K562 (cell line): ENCODE data around the gene HELZ2. TPM values are rescaled to one million over a fixed set of nuclear protein-coding genes. Genes with fewer than 3 reads are reported as not detected.
A peak's percentile ranks its signal among the peaks of the same experiment; 100 is the strongest.

Source experiments
- ATAC-seq: fragments of 200-7000 bp; cut with Tn5 transposase; 3 replicates; pipeline ENCODE4 v1.9.1; 2020; ENCODE audit warnings: moderate library complexity
- BruUV-seq: library from RNA; stranded (reverse); fragments of 400-500 nt; replicated peaks from 2 replicates; lab custom pipeline; 2021; lab: Mats Ljungman, UMichigan
- CTCF ChIA-PET: fragments of 300-600 bp; formaldehyde crosslinking; extraction: SDS; loops from one replicate; lab custom pipeline; 2021; ENCODE audit warnings: low intra/inter-chr PET ratio; lab: Yijun Ruan, JAX
- POLR2A ChIA-PET: fragments of 300-600, 350-650 bp; sonication (Branson Sonifier 250); formaldehyde crosslinking; extraction: SDS; loops from one replicate; lab custom pipeline; 2021; ENCODE audit warnings: antibody characterized with exemption, inconsistent platforms; lab: Yijun Ruan, JAX
- DNase-seq, 4 experiments: peaks; one replicate each; pipeline versions ENCODE4 v3.0.0 to v3.0.0-alpha.2; 2011 to 2018; ENCODE audit warnings: low spot score in 3 of 4, mixed read lengths in 3 of 4; ENCODE audit errors: extremely low read depth in 1 of 4
- FAIRE-seq: peaks from 2 replicates; lab custom pipeline; 2011; peaks lifted over from hg19 to GRCh38; lab: Jason Lieb, UNC
- H2AFZ ChIP-seq: 2 replicates; pipeline ENCODE4 v1.6.0; 2011; ENCODE audit warnings: low read depth, low read length, control low read depth, inconsistent platforms
- H3K27ac ChIP-seq: fragments of 200-600 bp; 3 replicates; pipeline ENCODE4 v1.8.0; 2011; ENCODE audit warnings: low read depth, mild to moderate bottlenecking, control low read depth, inconsistent platforms, low read length, moderate library complexity, mixed read lengths; ENCODE audit errors: extremely low read depth
- H3K27me3 ChIP-seq, 2 experiments: fragments of 300-600 bp in 1 of 2; 2 replicates in 1 of 2; 3 replicates in 1 of 2; pipeline versions ENCODE4 v1.6.0 to v1.8.0; 2011; ENCODE audit warnings: inconsistent platforms in 2 of 2, low read length in 2 of 2, mild to moderate bottlenecking in 1 of 2, mixed read lengths in 1 of 2, moderate library complexity in 1 of 2; ENCODE audit not compliant: control insufficient read depth in 2 of 2, insufficient read depth in 2 of 2
- H3K36me3 ChIP-seq: fragments of 300-600 bp; 3 replicates; pipeline ENCODE4 v1.8.0; 2011; ENCODE audit warnings: mild to moderate bottlenecking, low read length, inconsistent platforms; ENCODE audit not compliant: control insufficient read depth, insufficient read depth
- H3K4me1 ChIP-seq, 2 experiments: fragments of 200-600 bp in 1 of 2; replicated peaks in 1 of 2; 2 replicates in 1 of 2; 3 replicates in 1 of 2; pipeline versions ENCODE4 v1.5.1 to v1.8.0; 2011; ENCODE audit warnings: inconsistent platforms in 2 of 2, low read length in 2 of 2, mild to moderate bottlenecking in 1 of 2, mixed read lengths in 1 of 2, moderate library complexity in 1 of 2; ENCODE audit not compliant: control insufficient read depth in 2 of 2, insufficient read depth in 2 of 2
- H3K4me2 ChIP-seq: 2 replicates; pipeline ENCODE4 v1.6.1; 2011; ENCODE audit warnings: low read length, control low read depth, inconsistent platforms, mixed read lengths; ENCODE audit not compliant: insufficient read depth
- H3K4me3 ChIP-seq: fragments of 200-600 bp; sonication (generic), shearing (Covaris generic); 2 replicates; pipeline ENCODE4 v1.5.1; 2016; ENCODE audit warnings: control low read depth, inconsistent platforms
- H3K79me2 ChIP-seq: fragments of 200-600 bp; 3 replicates; pipeline ENCODE4 v1.8.0; 2011; ENCODE audit warnings: low read length, inconsistent platforms; ENCODE audit not compliant: control insufficient read depth, insufficient read depth
- H3K9ac ChIP-seq, 2 experiments: 2 replicates each; pipeline versions ENCODE4 v1.6.0 to v1.6.1; 2011; ENCODE audit warnings: low read depth in 2 of 2, low read length in 2 of 2, control low read depth in 1 of 2, inconsistent platforms in 1 of 2, mild to moderate bottlenecking in 1 of 2, mixed read lengths in 1 of 2; ENCODE audit not compliant: insufficient read depth in 1 of 2
- H3K9me1 ChIP-seq: one replicate; pipeline ENCODE4 v1.6.0; 2011; ENCODE audit warnings: inconsistent platforms, mild to moderate bottlenecking, low read length, moderate library complexity; ENCODE audit not compliant: control insufficient read depth, insufficient read depth
- H3K9me3 ChIP-seq: replicated peaks from 2 replicates; pipeline ENCODE4 v1.5.1; 2011; ENCODE audit warnings: low read depth, low read length, inconsistent platforms; ENCODE audit not compliant: control insufficient read depth, insufficient read depth
- H4K20me1 ChIP-seq: replicated peaks from 2 replicates; pipeline ENCODE4 v1.6.1; 2011; ENCODE audit warnings: low read length, inconsistent platforms, mixed read lengths; ENCODE audit not compliant: control insufficient read depth, insufficient read depth
- ILF3 ChIP-seq: fragments of 450-650 bp; IDR thresholded peaks from 2 replicates; pipeline ENCODE4 v1.6.1; 2018; ENCODE audit warnings: antibody characterized with exemption, mild to moderate bottlenecking, moderate library complexity, borderline replicate concordance
- POLR2G ChIP-seq: fragments of 200-400 bp; formaldehyde crosslinking; IDR thresholded peaks from 2 replicates; pipeline ENCODE4 v1.6.1; 2017; ENCODE audit warnings: low read depth, mild to moderate bottlenecking, antibody characterized with exemption, low read length, moderate library complexity
- WGBS: fragments of 100-300 bp; shearing (Covaris generic); methylation state at CpG from one replicate; pipeline ENCODE4 v1.1.6; 2016; ENCODE audit warnings: low coverage, mixed read lengths; ENCODE audit not compliant: insufficient coverage; ENCODE audit errors: missing lambda C conversion rate; 5-methylcytosine and 5-hydroxymethylcytosine counted together
- in situ Hi-C: fragments of 300-500 bp; cut with MboI; formaldehyde crosslinking; loops from 4 replicates; pipeline ENCODE4 v1.15.0; 2018; ENCODE audit warnings: inconsistent platforms, mixed read lengths
- intact Hi-C: fragments of 100-400 bp; cut with micrococcal nuclease; formaldehyde crosslinking; loops from 2 replicates; pipeline ENCODE4 v1.14.2; 2022
- polyA plus RNA-seq, 8 experiments: library from polyadenylated mRNA; depleted of rRNA in 4 of 8; stranded (reverse) in 5 of 8; unstranded in 3 of 8; fragments of >200 nt; fragmentation: Nextera tagmentation in 2 of 8; fragmentation: Illumina TruSeq in 1 of 8; extraction: Ambion mirVana in 2 of 8; extraction: Trizol in 1 of 8; gene quantifications; 2 replicates each; pipeline versions ENCODE4 v1.2.1 to v1.2.3, GENCODE V29; 2011 to 2014; ENCODE audit warnings: inconsistent platforms in 1 of 8, missing spikeins in 1 of 8
- total RNA-seq, 7 experiments: library from RNA; depleted of rRNA in 6 of 7; stranded (reverse); fragments of >200 nt in 6 of 7; fragmentation: Illumina TruSeq in 2 of 7; extraction: Trizol in 2 of 7; gene quantifications; 2 replicates each; pipeline versions ENCODE4 v1.2.1 to v1.2.3, GENCODE V29; 2011 to 2021; ENCODE audit warnings: low replicate concordance in 1 of 7

The HELZ2 gene
- total and polyA plus RNA-seq, 9 of the 15 experiments (the other 6 are each of a cell fraction or from before 2014, with no cell fraction given) = 0.03 to 7.8 (median 2.9) TPM; not detected in 1

DNA sequence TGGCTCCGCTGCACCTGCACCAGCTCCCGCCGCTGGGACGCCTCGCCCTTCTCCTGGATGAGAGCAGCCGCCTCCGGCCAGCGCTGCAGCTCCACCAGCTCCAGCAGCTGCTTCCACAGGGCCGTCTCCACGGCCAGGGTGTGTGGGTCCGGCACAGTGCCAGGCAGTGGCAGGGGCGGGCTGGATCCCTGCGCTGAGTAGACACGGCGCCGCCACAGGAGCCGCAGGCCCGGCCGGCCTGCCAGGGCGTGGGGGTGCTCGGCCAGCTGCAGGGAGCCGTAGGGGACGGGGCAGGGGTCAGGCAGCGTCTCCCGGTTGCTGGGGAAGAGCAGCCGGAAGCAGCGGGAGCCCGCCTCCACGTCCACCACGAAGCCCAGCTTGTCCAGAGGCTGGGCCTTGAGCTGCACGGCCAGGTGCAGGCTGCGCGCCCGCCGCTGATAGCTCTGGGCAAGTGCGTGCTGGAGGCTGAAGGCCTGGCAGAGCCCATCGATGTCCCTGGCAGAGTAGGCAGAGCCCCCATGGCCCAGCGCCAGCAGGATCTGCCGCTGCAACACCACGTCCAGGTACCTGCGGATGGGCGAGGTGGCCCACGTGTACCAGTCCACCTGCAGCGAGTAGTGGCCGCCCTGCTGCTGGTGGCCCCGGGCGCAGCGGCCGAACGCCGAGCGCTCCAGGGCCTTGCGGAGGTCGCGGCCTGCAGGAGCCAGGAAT lies 10.7 kb downstream of the HELZ2 start:
- Histone ChIP-seq H3K36me3 (no peaks in the 10 kb centered on the region), H3K4me1 (peaks cover 0 to 87% of the 10 kb centered on the region in 2 experiments; a peak in 3 of 5 replicates), H3K27me3 (peaks cover 0 to 24% of the 10 kb centered on the region in 2 experiments; a peak in 2 of 5 replicates), H3K9me1 (no peaks in the 10 kb centered on the region), H4K20me1 (no peaks in the 10 kb centered on the region), H3K9me3 (no peaks in the 10 kb centered on the region), H3K9ac (no peak overlapping the region), H2AFZ (no peak overlapping the region), H3K4me2 (no peak overlapping the region), H3K27ac (no peak overlapping the region), H3K4me3 (no peak overlapping the region), H3K79me2 (no peaks in the 10 kb centered on the region)
- FAIRE-seq (no peak), ATAC-seq (no peak), DNase-seq (no peak)
- POLR2A ChIA-PET = interaction anchor here (0.7 kb wide), 1 partner anchor 42 kb away, joined by 3 read pairs; no protein-coding TSS in a partner anchor
- CTCF ChIA-PET = no interaction called here
- TF ChIP-seq ILF3 = no peak
- TF ChIP-seq POLR2G = 0 out of 2 replicates have a peak, but pooled peaks have one; percentile 14
- in situ Hi-C loops (no loop called here), intact Hi-C loops (no loop called here)
- 69% methylated on average over 45 of the region's 55 CpGs for WGBS
- BruUV-seq = no TSS peak
